Measurements from ENCODE around the gene HTR4.

Gene HTR4

DNA sequence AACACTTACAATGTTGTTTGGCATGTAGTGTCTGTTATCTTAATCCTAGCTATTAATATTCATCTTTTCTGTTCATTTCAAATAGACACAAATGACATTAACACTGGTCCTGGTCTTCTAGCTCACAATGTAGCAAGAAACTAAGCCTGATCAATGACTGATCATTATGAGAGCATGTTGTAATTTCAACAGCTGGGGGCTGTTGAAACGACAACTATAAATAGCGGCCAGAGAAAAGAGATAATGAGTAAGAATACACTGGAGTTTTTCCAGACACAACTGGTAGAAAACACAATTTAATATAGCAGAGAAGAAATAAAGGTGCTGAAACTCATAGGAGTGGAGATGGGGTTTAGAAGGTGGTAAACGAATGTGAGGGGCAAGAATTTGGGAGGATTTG, 89.2 kb downstream of the HTR4 start:
- TF ChIP-seq EZH2phosphoT487 (IDR thresholded peaks at IDR 0.05; ENCODE audit: low read length) (no peak), EZH2 (optimal IDR thresholded peaks at IDR 0.05; ENCODE audit: low read depth, low read length) (no peak)
- TF ChIP-seq, protein P1, sequence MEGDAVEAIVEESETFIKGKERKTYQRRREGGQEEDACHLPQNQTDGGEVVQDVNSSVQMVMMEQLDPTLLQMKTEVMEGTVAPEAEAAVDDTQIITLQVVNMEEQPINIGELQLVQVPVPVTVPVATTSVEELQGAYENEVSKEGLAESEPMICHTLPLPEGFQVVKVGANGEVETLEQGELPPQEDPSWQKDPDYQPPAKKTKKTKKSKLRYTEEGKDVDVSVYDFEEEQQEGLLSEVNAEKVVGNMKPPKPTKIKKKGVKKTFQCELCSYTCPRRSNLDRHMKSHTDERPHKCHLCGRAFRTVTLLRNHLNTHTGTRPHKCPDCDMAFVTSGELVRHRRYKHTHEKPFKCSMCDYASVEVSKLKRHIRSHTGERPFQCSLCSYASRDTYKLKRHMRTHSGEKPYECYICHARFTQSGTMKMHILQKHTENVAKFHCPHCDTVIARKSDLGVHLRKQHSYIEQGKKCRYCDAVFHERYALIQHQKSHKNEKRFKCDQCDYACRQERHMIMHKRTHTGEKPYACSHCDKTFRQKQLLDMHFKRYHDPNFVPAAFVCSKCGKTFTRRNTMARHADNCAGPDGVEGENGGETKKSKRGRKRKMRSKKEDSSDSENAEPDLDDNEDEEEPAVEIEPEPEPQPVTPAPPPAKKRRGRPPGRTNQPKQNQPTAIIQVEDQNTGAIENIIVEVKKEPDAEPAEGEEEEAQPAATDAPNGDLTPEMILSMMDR (IDR thresholded peaks at IDR 0.05; ENCODE audit: low read length): no peak
- Histone ChIP-seq H3K27me3 (replicated peaks; ENCODE audit: insufficient read depth, low read length) (no peaks in the 10 kb centered on the region), H3K9me2 (replicated peaks; ENCODE audit: insufficient read depth, low read length) (no peaks in the 10 kb centered on the region), H3K79me2 (ENCODE audit: low read length) (no peaks in the 10 kb centered on the region), H3K36me3 (replicated peaks; ENCODE audit: insufficient read depth, low read length) (no peaks in the 10 kb centered on the region), H3K9ac (ENCODE audit: low read length) (no peak overlapping the region), H3K4me3 (ENCODE audit: low read length) (no peak overlapping the region), H3F3A (ENCODE audit: insufficient read depth, low read length) (no peaks in the 10 kb centered on the region), H3K27ac (ENCODE audit: low read length) (no peak overlapping the region), H3K4me2 (ENCODE audit: low read depth, low read length) (no peak overlapping the region), H3K9me3 (replicated peaks; ENCODE audit: insufficient read depth, low read length) (no peaks in the 10 kb centered on the region), H2AFZ (ENCODE audit: low read length) (no peak overlapping the region), H3K4me1 (ENCODE audit: low read length) (no peaks in the 10 kb centered on the region), H4K20me1 (ENCODE audit: insufficient read depth, low read length) (no peaks in the 10 kb centered on the region; the same call in 1 of the 2 replicates)
- no peak for DNase-seq

DNA sequence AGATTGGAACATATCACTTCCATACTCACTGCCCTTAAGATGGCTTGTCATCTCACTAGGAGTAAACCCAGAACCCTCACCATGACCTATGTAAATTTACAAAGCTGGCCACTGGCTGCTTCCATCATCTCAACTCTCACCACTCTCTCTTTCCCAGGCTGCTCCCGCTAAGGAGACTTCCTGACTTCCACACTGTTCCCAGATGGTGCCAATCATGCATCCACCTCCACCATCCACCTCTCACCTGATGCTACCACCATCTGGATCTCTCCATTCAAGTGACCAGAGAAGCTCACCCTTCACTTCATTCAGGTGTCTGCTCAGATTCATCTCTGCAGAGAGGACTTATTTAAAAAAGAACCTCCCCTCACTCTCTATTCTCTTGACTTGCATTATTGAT, 91.3 kb downstream of the HTR4 start:
- TF ChIP-seq, protein P1 (IDR thresholded peaks at IDR 0.05; ENCODE audit: low read length): no peak
- TF ChIP-seq EZH2 (optimal IDR thresholded peaks at IDR 0.05; ENCODE audit: low read depth, low read length) (no peak), EZH2phosphoT487 (IDR thresholded peaks at IDR 0.05; ENCODE audit: low read length) (no peak)
- no peak for DNase-seq
- no peaks in the 10 kb centered on the region for H3K79me2 ChIP-seq (ENCODE audit: low read length)
- H3K4me1 ChIP-seq (ENCODE audit: low read length): no peaks in the 10 kb centered on the region
- no peak overlapping the region for H2AFZ ChIP-seq (ENCODE audit: low read length)
- H4K20me1 ChIP-seq (ENCODE audit: insufficient read depth, low read length): no peaks in the 10 kb centered on the region; the same call in 1 of the 2 replicates
- no peaks in the 10 kb centered on the region for H3F3A ChIP-seq (ENCODE audit: insufficient read depth, low read length)
- no peak overlapping the region for H3K4me3 ChIP-seq (ENCODE audit: low read length)
- no peak overlapping the region for H3K9ac ChIP-seq (ENCODE audit: low read length)
- no peak overlapping the region for H3K4me2 ChIP-seq (ENCODE audit: low read depth, low read length)
- H3K36me3 ChIP-seq (replicated peaks; ENCODE audit: insufficient read depth, low read length): no peaks in the 10 kb centered on the region
- H3K27me3 ChIP-seq (replicated peaks; ENCODE audit: insufficient read depth, low read length): no peaks in the 10 kb centered on the region
- no peaks in the 10 kb centered on the region for H3K9me3 ChIP-seq (replicated peaks; ENCODE audit: insufficient read depth, low read length)
- no peak overlapping the region for H3K27ac ChIP-seq (ENCODE audit: low read length)
- no peaks in the 10 kb centered on the region for H3K9me2 ChIP-seq (replicated peaks; ENCODE audit: insufficient read depth, low read length)

DNA sequence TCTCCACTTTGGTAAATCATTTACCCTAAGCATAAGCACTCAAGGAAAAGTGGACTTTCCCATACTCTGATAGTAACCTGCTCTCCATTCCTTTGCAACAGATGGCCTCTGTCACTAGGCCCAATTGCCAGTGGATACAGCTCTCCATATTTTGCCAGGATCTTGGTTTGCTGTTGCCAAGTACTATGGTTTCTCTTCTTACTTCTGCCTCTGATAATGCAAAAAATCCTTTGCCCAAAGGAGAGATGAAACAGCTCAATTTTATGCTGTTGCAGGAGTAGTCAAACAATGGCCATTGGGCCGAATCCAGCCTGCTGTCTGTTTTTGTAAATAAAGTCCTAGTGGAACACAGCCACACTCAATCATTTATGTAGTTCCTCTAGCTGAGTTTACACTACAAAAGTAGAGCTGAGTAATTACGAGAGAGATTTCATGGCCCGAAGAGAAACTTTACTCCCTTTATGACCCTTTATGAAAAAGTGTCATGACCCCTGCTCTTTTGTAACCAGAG, 92.5 kb downstream of the HTR4 start:
- no peaks in the 10 kb centered on the region for H3K9me2 ChIP-seq (replicated peaks; ENCODE audit: insufficient read depth, low read length)
- no peaks in the 10 kb centered on the region for H3K36me3 ChIP-seq (replicated peaks; ENCODE audit: insufficient read depth, low read length)
- H4K20me1 ChIP-seq (ENCODE audit: insufficient read depth, low read length): no peaks in the 10 kb centered on the region; the same call in 1 of the 2 replicates
- no peaks in the 10 kb centered on the region for H3K27me3 ChIP-seq (replicated peaks; ENCODE audit: insufficient read depth, low read length)
- H3K27ac ChIP-seq (ENCODE audit: low read length): no peak overlapping the region
- no peak overlapping the region for H3K4me2 ChIP-seq (ENCODE audit: low read depth, low read length)
- TF ChIP-seq EZH2 (optimal IDR thresholded peaks at IDR 0.05; ENCODE audit: low read depth, low read length): no peak
- TF ChIP-seq, protein P1 (IDR thresholded peaks at IDR 0.05; ENCODE audit: low read length): no peak
- TF ChIP-seq EZH2phosphoT487 (IDR thresholded peaks at IDR 0.05; ENCODE audit: low read length): no peak
- DNase-seq: no peak
- no peaks in the 10 kb centered on the region for H3F3A ChIP-seq (ENCODE audit: insufficient read depth, low read length)
- no peaks in the 10 kb centered on the region for H3K9me3 ChIP-seq (replicated peaks; ENCODE audit: insufficient read depth, low read length)
- no peaks in the 10 kb centered on the region for H3K4me1 ChIP-seq (ENCODE audit: low read length)
- no peaks in the 10 kb centered on the region for H3K79me2 ChIP-seq (ENCODE audit: low read length)
- H2AFZ ChIP-seq (ENCODE audit: low read length): no peak overlapping the region
- no peak overlapping the region for H3K4me3 ChIP-seq (ENCODE audit: low read length)
- no peak overlapping the region for H3K9ac ChIP-seq (ENCODE audit: low read length)
